ENCODE measurements around the gene CTF1. TPM values are rescaled to one million over a fixed set of nuclear protein-coding genes. Genes with fewer than 3 reads are reported as not detected.

The CTF1 gene
- total RNA-seq, 1 experiment from 2014 or later: 11.6 TPM

DNA sequence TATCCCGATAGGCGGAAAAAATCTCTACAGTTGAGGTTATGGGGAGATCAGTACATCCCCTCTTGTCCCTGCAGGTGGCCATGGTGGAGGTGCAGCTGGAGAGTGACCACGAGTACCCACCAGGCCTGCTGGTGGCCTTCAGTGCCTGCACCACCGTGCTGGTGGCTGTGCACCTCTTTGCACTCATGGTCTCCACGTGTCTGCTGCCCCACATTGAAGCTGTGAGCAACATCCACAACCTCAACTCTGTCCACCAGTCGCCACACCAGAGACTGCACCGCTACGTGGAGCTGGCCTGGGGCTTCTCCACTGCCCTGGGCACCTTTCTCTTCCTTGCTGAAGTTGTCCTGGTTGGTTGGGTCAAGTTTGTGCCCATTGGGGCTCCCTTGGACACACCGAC lies 56.7 kb downstream of the CTF1 start:
- H3K9me3 ChIP-seq (ENCODE audit: insufficient read depth, low read depth): no peaks in the 10 kb centered on the region
- ChIA-PET POLR2A (ENCODE audit: unreplicated experiment) (no interaction called here), CTCF (interaction anchor here (0.6 kb wide), 2 partner anchors 189 to 477 kb away, joined by 3 read pairs; no protein-coding TSS in a partner anchor)
- TF ChIP-seq EZH2 (IDR thresholded peaks at IDR 0.05; ENCODE audit: low read depth): no peak
- TF ChIP-seq, protein P1, sequence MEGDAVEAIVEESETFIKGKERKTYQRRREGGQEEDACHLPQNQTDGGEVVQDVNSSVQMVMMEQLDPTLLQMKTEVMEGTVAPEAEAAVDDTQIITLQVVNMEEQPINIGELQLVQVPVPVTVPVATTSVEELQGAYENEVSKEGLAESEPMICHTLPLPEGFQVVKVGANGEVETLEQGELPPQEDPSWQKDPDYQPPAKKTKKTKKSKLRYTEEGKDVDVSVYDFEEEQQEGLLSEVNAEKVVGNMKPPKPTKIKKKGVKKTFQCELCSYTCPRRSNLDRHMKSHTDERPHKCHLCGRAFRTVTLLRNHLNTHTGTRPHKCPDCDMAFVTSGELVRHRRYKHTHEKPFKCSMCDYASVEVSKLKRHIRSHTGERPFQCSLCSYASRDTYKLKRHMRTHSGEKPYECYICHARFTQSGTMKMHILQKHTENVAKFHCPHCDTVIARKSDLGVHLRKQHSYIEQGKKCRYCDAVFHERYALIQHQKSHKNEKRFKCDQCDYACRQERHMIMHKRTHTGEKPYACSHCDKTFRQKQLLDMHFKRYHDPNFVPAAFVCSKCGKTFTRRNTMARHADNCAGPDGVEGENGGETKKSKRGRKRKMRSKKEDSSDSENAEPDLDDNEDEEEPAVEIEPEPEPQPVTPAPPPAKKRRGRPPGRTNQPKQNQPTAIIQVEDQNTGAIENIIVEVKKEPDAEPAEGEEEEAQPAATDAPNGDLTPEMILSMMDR (conservative IDR thresholded peaks at IDR 0.05): no peak
- H3K4me1 ChIP-seq (replicated peaks; ENCODE audit: insufficient read depth): peaks cover 15% of the 10 kb centered on the region
- no TSS peak for BruUV-seq (replicated peaks)
- peak in 1 of 2 experiments; percentile 30 for DNase-seq
- no peaks in the 10 kb centered on the region; the same call in 1 of the 2 replicates for H4K20me1 ChIP-seq (ENCODE audit: insufficient read depth)
- H3K9me2 ChIP-seq (ENCODE audit: insufficient read depth): no peaks in the 10 kb centered on the region
- no peak overlapping the region for H2AFZ ChIP-seq
- H3K4me2 ChIP-seq: no peak overlapping the region
- intact Hi-C loops (cut with micrococcal nuclease; ENCODE audit: unreplicated experiment): loop anchor here (10.0 kb wide), 2 partner anchors 502 to 912 kb away; partner anchors contain the start of gene ARMC5
- no peaks in the 10 kb centered on the region for H3K36me3 ChIP-seq (ENCODE audit: low read depth)
- no peak overlapping the region for H3K4me3 ChIP-seq
- peaks cover 51% of the 10 kb centered on the region; the same call in 1 of the 2 replicates for H3F3A ChIP-seq (ENCODE audit: insufficient read depth, low read depth)
- no peak overlapping the region for H3K27ac ChIP-seq
- no peaks in the 10 kb centered on the region for H3K79me2 ChIP-seq (ENCODE audit: low read depth)
- no peaks in the 10 kb centered on the region for H3K27me3 ChIP-seq (ENCODE audit: insufficient read depth, low read depth)

Small RNA genes within 50 kb of the gene (microRNA-seq; reads per million reads assigned to microRNA genes)
- gene MIR4519 (ENCODE audit: borderline number of aligned reads, borderline replicate concordance) (not detected), gene MIR762 (ENCODE audit: borderline number of aligned reads, borderline replicate concordance) (not detected)

Other genes starting within 250 kb of the CTF1 start
- 67.3 and 85.3 TPM in 2 replicates for gene PRR14, start 245.7 kb upstream of the CTF1 start, total RNA-seq (2021)
- 87.5 and 128 TPM in 2 replicates for gene FBRS, start 238.2 kb upstream of the CTF1 start, total RNA-seq (2021)
- 92.0 and 116 TPM in 2 replicates for gene SRCAP, start 197.4 kb upstream of the CTF1 start, total RNA-seq (2021)
- 66.1 and 67.3 TPM in 2 replicates for gene PHKG2, start 148.2 kb upstream of the CTF1 start, total RNA-seq (2021)
- 17.9 and 19.9 TPM in 2 replicates for gene CFAP119, start 134.6 kb upstream of the CTF1 start, total RNA-seq (2021)
- gene RNF40, start 134.3 kb upstream of the CTF1 start, total RNA-seq (2021): 149 and 178 TPM in 2 replicates
- 21.7 and 25.6 TPM in 2 replicates for gene ZNF629, start 109.4 kb upstream of the CTF1 start, total RNA-seq (2021)
- gene BCL7C, start 2.5 kb upstream of the CTF1 start, total RNA-seq (2021): 59.3 and 66.9 TPM in 2 replicates
- 70.8 and 72.7 TPM in 2 replicates for gene FBXL19, start 27.0 kb downstream of the CTF1 start, total RNA-seq (2021)
- 40.7 and 43.5 TPM in 2 replicates for gene ORAI3, start 52.5 kb downstream of the CTF1 start, total RNA-seq (2021)
- 29.6 and 33.2 TPM in 2 replicates for gene SETD1A, start 61.1 kb downstream of the CTF1 start, total RNA-seq (2021)
- gene HSD3B7, start 88.6 kb downstream of the CTF1 start, total RNA-seq (2021): 34.8 and 44.2 TPM in 2 replicates
- 3.9 and 5.6 TPM in 2 replicates for gene STX1B, start 114.0 kb downstream of the CTF1 start, total RNA-seq (2021)
- 85.8 and 100 TPM in 2 replicates for gene STX4, start 136.9 kb downstream of the CTF1 start, total RNA-seq (2021)
- gene ZNF668, start 177.6 kb downstream of the CTF1 start, total RNA-seq (2021): 13.2 and 17.4 TPM in 2 replicates
- 25.4 and 30.7 TPM in 2 replicates for gene ZNF646, start 177.8 kb downstream of the CTF1 start, total RNA-seq (2021)
- 7.7 and 9.2 TPM in 2 replicates for gene PRSS53, start 192.3 kb downstream of the CTF1 start, total RNA-seq (2021)
- gene VKORC1, start 198.2 kb downstream of the CTF1 start, total RNA-seq (2021): 46.0 and 59.9 TPM in 2 replicates
- 41.5 and 66.5 TPM in 2 replicates for gene BCKDK, start 211.8 kb downstream of the CTF1 start, total RNA-seq (2021)
- 81.4 and 84.3 TPM in 2 replicates for gene KAT8, start 221.1 kb downstream of the CTF1 start, total RNA-seq (2021)
- 147 and 154 TPM in 2 replicates for gene PRSS8, start 239.1 kb downstream of the CTF1 start, total RNA-seq (2021)